ENCODE results near the gene HEPN1. TPM values are rescaled to one million over a fixed set of nuclear protein-coding genes. Genes with fewer than 3 reads are reported as not detected.

HEPN1 gene
- total and polyA plus RNA-seq, 5 donors, result not detected

Other genes with a start within 250 kb of the HEPN1 start
- gene SIAE, start 245.5 kb upstream of the HEPN1 start, total RNA-seq, result 10 to 100 TPM; 43.4 to 72.6 (median 53.9) TPM
- 44.6 TPM for gene SIAE, start 245.5 kb upstream of the HEPN1 start, polyA plus RNA-seq
- gene SPA17, start 245.3 kb upstream of the HEPN1 start, total RNA-seq, result 1 to 10 TPM; 2.3 to 4.0 (median 3.0) TPM
- gene SPA17, start 245.3 kb upstream of the HEPN1 start, polyA plus RNA-seq, result 7.9 TPM
- 10 to 100 TPM in 2 of 4 donors, 1 to 10 TPM in 2; 5.3 to 11.1 (median 9.0) TPM for gene NRGN, start 179.3 kb upstream of the HEPN1 start, total RNA-seq
- gene NRGN, start 179.3 kb upstream of the HEPN1 start, polyA plus RNA-seq, result 16.0 TPM
- 1 to 10 TPM in 3 of 4 donors, under 1 TPM in 1; 0.97 to 1.4 (median 1.0) TPM for gene VSIG2, start 167.0 kb upstream of the HEPN1 start, total RNA-seq
- 0.43 TPM for gene VSIG2, start 167.0 kb upstream of the HEPN1 start, polyA plus RNA-seq
- 10 to 100 TPM; 31.2 to 49.8 (median 41.9) TPM for gene ESAM, start 157.0 kb upstream of the HEPN1 start, total RNA-seq
- gene ESAM, start 157.0 kb upstream of the HEPN1 start, polyA plus RNA-seq, result 51.8 TPM
- 1 to 10 TPM; 3.5 to 6.7 (median 5.3) TPM for gene MSANTD2, start 118.8 kb upstream of the HEPN1 start, total RNA-seq
- gene MSANTD2, start 118.8 kb upstream of the HEPN1 start, polyA plus RNA-seq, result 3.8 TPM
- gene ROBO3, start 53.8 kb upstream of the HEPN1 start, total RNA-seq, result 10 to 100 TPM in 2 of 4 donors, 1 to 10 TPM in 2; 9.8 to 11.0 (median 10.2) TPM
- gene ROBO3, start 53.8 kb upstream of the HEPN1 start, polyA plus RNA-seq, result 15.4 TPM
- 10 to 100 TPM; 11.7 to 17.4 (median 15.0) TPM for gene ROBO4, start 21.4 kb upstream of the HEPN1 start, total RNA-seq
- gene ROBO4, start 21.4 kb upstream of the HEPN1 start, polyA plus RNA-seq, result 16.8 TPM
- 1 to 10 TPM in 1 of 4 donors, under 1 TPM in 3; 0.26 to 1.9 (median 0.38) TPM for gene HEPACAM, start 16.8 kb downstream of the HEPN1 start, total RNA-seq
- 0.43 TPM for gene HEPACAM, start 16.8 kb downstream of the HEPN1 start, polyA plus RNA-seq
- under 1 TPM; 0.17 to 0.47 (median 0.33) TPM for gene CCDC15, start 35.0 kb downstream of the HEPN1 start, total RNA-seq
- 0.09 TPM for gene CCDC15, start 35.0 kb downstream of the HEPN1 start, polyA plus RNA-seq
- gene SLC37A2, start 144.1 kb downstream of the HEPN1 start, total RNA-seq, result 1 to 10 TPM; 2.9 to 4.6 (median 4.3) TPM
- 0.97 TPM for gene SLC37A2, start 144.1 kb downstream of the HEPN1 start, polyA plus RNA-seq
- gene TMEM218, start 192.4 kb downstream of the HEPN1 start, total RNA-seq, result 10 to 100 TPM; 11.1 to 13.2 (median 11.7) TPM
- 14.1 TPM for gene TMEM218, start 192.4 kb downstream of the HEPN1 start, polyA plus RNA-seq
- 10 to 100 TPM; 12.5 to 20.2 (median 18.8) TPM for gene PKNOX2, start 245.5 kb downstream of the HEPN1 start, total RNA-seq
- 8.1 TPM for gene PKNOX2, start 245.5 kb downstream of the HEPN1 start, polyA plus RNA-seq